Gastroesophageal sphincter (tissue), 4 donors: Measurements from ENCODE around the gene ZBTB46. TPM values are rescaled to one million over a fixed set of nuclear protein-coding genes. Genes with fewer than 3 reads are reported as not detected.
"Not testable (repeated sequence)": the region's sequence is repeated elsewhere in the genome, so short reads cannot be mapped to it uniquely, and the experiment has no call there.

Experiments used
- ATAC-seq: fragments of 150-250 bp; one replicate; pipeline ENCODE4 v1.9.1; 2016; ENCODE audit warnings: mild to moderate bottlenecking, moderate library complexity
- H3K27ac ChIP-seq, 4 donors: fragments of 200-600 bp; sonication (generic) in 3 of 4; 1 replicate in 3 of 4; 2 replicates in 1 of 4; pipeline ENCODE4 v1.5.1; 2016 to 2019
- H3K27me3 ChIP-seq: fragments of 200-600 bp; sonication (generic); one replicate; pipeline ENCODE4 v1.5.1; 2019
- H3K36me3 ChIP-seq, 2 donors: fragments of 200-600 bp; sonication (generic); one replicate each; pipeline ENCODE4 v1.5.1; 2019; ENCODE audit warnings: control low read depth in 1 of 2
- H3K4me1 ChIP-seq, 3 donors: fragments of 200-600 bp; sonication (generic); 1 replicate in 2 of 3; 2 replicates in 1 of 3; pipeline ENCODE4 v1.5.1; 2016 to 2019; ENCODE audit warnings: control low read depth in 2 of 3
- H3K4me3 ChIP-seq, 2 donors: fragments of 200-600 bp; sonication (generic); one replicate each; pipeline ENCODE4 v1.5.1; 2019; ENCODE audit warnings: mild to moderate bottlenecking in 1 of 2, moderate library complexity in 1 of 2
- H3K9me3 ChIP-seq, 3 donors: fragments of 200-600 bp; sonication (generic); one replicate each; pipeline ENCODE4 v1.5.1; 2017 to 2019; ENCODE audit warnings: control low read depth in 2 of 3
- CTCF ChIP-seq, 4 experiments: fragments of 200-600 bp in 2 of 4; fragments of 450-650 bp in 2 of 4; sonication (generic) in 1 of 4; IDR thresholded peaks; one replicate each; pipeline ENCODE4 v1.5.1; 2017 to 2019; ENCODE audit warnings: antibody characterized with exemption in 4 of 4, mild to moderate bottlenecking in 2 of 4, moderate library complexity in 2 of 4
- EP300 ChIP-seq: sonication (generic); formaldehyde crosslinking; IDR thresholded peaks from one replicate; pipeline ENCODE4 v1.6.1; 2017; ENCODE audit warnings: antibody characterized with exemption, mild to moderate bottlenecking
- POLR2A ChIP-seq, 2 donors: fragments of 450-650 bp; IDR thresholded peaks; one replicate each; pipeline ENCODE4 v1.6.1; 2017; ENCODE audit warnings: antibody characterized with exemption in 2 of 2, mild to moderate bottlenecking in 2 of 2, moderate library complexity in 1 of 2
- POLR2AphosphoS5 ChIP-seq: sonication (generic); formaldehyde crosslinking; IDR thresholded peaks from one replicate; pipeline ENCODE4 v1.6.1; 2017; ENCODE audit warnings: antibody characterized with exemption
- WGBS, 2 donors: methylation state at CpG; one replicate each; pipeline ENCODE4 v1.1.5; 2018; ENCODE audit warnings: low coverage in 1 of 2; 5-methylcytosine and 5-hydroxymethylcytosine counted together
- total RNA-seq, 4 donors: library from RNA; depleted of rRNA; stranded (reverse); fragments of >200 nt; gene quantifications; one replicate each; pipeline ENCODE4 v1.1.0, GENCODE V29; 2016

Gene ZBTB46
- total RNA-seq = 10 to 100 TPM in 2 of 4 donors, 1 to 10 TPM in 2; 8.1 to 13.8 (median 10.2) TPM

- ATAC-seq = peak; percentile 57
- Histone ChIP-seq H3K27ac (peak within 1 kb of the TSS in 3 of 4 donors; percentile 79 to 83 (median 80)), H3K4me1 (peaks cover 0 to 74% (median 30%) of the 10 kb centered on the region in 3 donors), H3K9me3 (no peaks in the 10 kb centered on the region), H3K36me3 (no peaks in the 10 kb centered on the region), H3K4me3 (peak within 1 kb of the TSS; percentile 79 to 85), H3K27me3 (peaks cover 41% of the 10 kb centered on the region)
- WGBS, 2 donors = no CpG with 5 or more reads among the region's 147 CpGs
- no peak for TF ChIP-seq CTCF (IDR thresholded peaks at IDR 0.05)
Observed at GRCh38 chr20:63830841-63831588, at the start of gene ZBTB46. Gene ZBTB46 (minus strand): TSS chr20:63831264. CDS start chr20:63790757, 40,507 bp downstream.

GRCh38 chr20:63878899-63879663 is 48.0 kb upstream of the ZBTB46 start:
- H3K36me3 ChIP-seq = peaks cover 0 to 94% of the 10 kb centered on the region in 2 donors
- H3K27me3 ChIP-seq = no peaks in the 10 kb centered on the region
- 87 to 96% methylated on average over 6 to 8 of the region's 14 CpGs for WGBS, 2 donors
- H3K4me3 ChIP-seq = no peak overlapping the region
- no peak for ATAC-seq
- H3K9me3 ChIP-seq = no peaks in the 10 kb centered on the region
- H3K4me1 ChIP-seq = no peaks in the 10 kb centered on the region
- no peak overlapping the region for H3K27ac ChIP-seq
- TF ChIP-seq POLR2A (IDR thresholded peaks at IDR 0.05) (no peak), CTCF (IDR thresholded peaks at IDR 0.05) (no peak), POLR2AphosphoS5 (no peak), EP300 (no peak)

- peaks cover 0 to 94% of the 10 kb centered on the region in 2 donors for H3K36me3 ChIP-seq
- peaks cover 0 to 10% (median 0%) of the 10 kb centered on the region in 3 donors for H3K4me1 ChIP-seq
- no peak for TF ChIP-seq POLR2A (IDR thresholded peaks at IDR 0.05)
- TF ChIP-seq EP300 = no peak
- TF ChIP-seq CTCF (IDR thresholded peaks at IDR 0.05) = no peak
- no peak for TF ChIP-seq POLR2AphosphoS5
- H3K27ac ChIP-seq = no peak overlapping the region
- H3K4me3 ChIP-seq = no peak overlapping the region
- 80 to 90% methylated on average over 1 to 2 of the region's 32 CpGs for WGBS, 2 donors
- no peaks in the 10 kb centered on the region for H3K27me3 ChIP-seq
- no peak for ATAC-seq
- no peaks in the 10 kb centered on the region for H3K9me3 ChIP-seq
Observed at GRCh38 chr20:63877755-63878470, 46.8 kb upstream of the ZBTB46 start.

- no peak overlapping the region for H3K27ac ChIP-seq
- 60 to 80% methylated on average over 1 to 7 of the region's 19 CpGs for WGBS, 2 donors
Observed at GRCh38 chr20:63876489-63877036, 45.5 kb upstream of the ZBTB46 start.

GRCh38 chr20:63874241-63874640 is 43.2 kb upstream of the ZBTB46 start:
- peaks cover 0 to 13% (median 0%) of the 10 kb centered on the region in 3 donors for H3K4me1 ChIP-seq
- H3K27me3 ChIP-seq, ATAC-seq, H3K9me3 ChIP-seq, H3K4me3 ChIP-seq: not testable (repeated sequence)
- peaks cover 0 to 100% of the 10 kb centered on the region in 2 donors for H3K36me3 ChIP-seq
- 83 to 100% methylated on average over 1 to 4 of the region's 7 CpGs for WGBS, 2 donors
- H3K27ac ChIP-seq = peak overlapping the region in 1 of 4 donors; percentile 69

More at GRCh38 chr20:63876489-63877036, 45.5 kb upstream of the ZBTB46 start:
- TF ChIP-seq CTCF (IDR thresholded peaks at IDR 0.05) = no peak
- no peak for TF ChIP-seq POLR2AphosphoS5
- TF ChIP-seq POLR2A (IDR thresholded peaks at IDR 0.05) = no peak
- no peak for TF ChIP-seq EP300
- ATAC-seq = no peak
- H3K4me3 ChIP-seq = no peak overlapping the region
- H3K27me3 ChIP-seq = no peaks in the 10 kb centered on the region
- peaks cover 0 to 13% (median 0%) of the 10 kb centered on the region in 3 donors for H3K4me1 ChIP-seq
- H3K36me3 ChIP-seq = peaks cover 0 to 94% of the 10 kb centered on the region in 2 donors
- no peaks in the 10 kb centered on the region for H3K9me3 ChIP-seq
